A549 (cell line): ENCODE measurements around the gene JAML. TPM values are rescaled to one million over a fixed set of nuclear protein-coding genes. Genes with fewer than 3 reads are reported as not detected.

Source experiments
- ATAC-seq, 2 experiments: fragments of 200-7000 bp in 1 of 2; fragments of >200 bp in 1 of 2; cut with Nextera tagmentation in 1 of 2; cut with Tn5 transposase in 1 of 2; 3 replicates each; pipeline versions ENCODE4 v1.8.0 to v1.9.1; 2018 to 2020; ENCODE audit warnings: mild to moderate bottlenecking in 1 of 2, moderate library complexity in 1 of 2
- CTCF ChIA-PET: fragments of 300-600 bp; sonication (Branson Sonifier 250); formaldehyde crosslinking; extraction: SDS; loops from one replicate; lab custom pipeline; 2021; ENCODE audit warnings: antibody characterized with exemption, inconsistent platforms; lab: Yijun Ruan, JAX
- POLR2A ChIA-PET: fragments of 350-600 bp; formaldehyde crosslinking; extraction: SDS; loops from one replicate; lab custom pipeline; 2021; ENCODE audit warnings: antibody characterized with exemption, inconsistent platforms; lab: Yijun Ruan, JAX
- DNase-seq, 2 experiments: peaks; one replicate each; pipeline versions ENCODE4 v3.0.0 to v3.0.0-alpha.2; 2011 to 2016; ENCODE audit warnings: low read depth in 1 of 2, low spot score in 1 of 2
- FAIRE-seq: peaks from 2 replicates; lab custom pipeline; 2011; peaks lifted over from hg19 to GRCh38; lab: Jason Lieb, UNC
- H3K27ac ChIP-seq, 2 experiments: fragments of >200 bp; sonication (Bioruptor Twin); formaldehyde crosslinking; 3 replicates each; pipeline ENCODE4 v1.5.1; 2016 to 2017
- H3K4me1 ChIP-seq: fragments of >200 bp; sonication (Bioruptor Twin); formaldehyde crosslinking; 3 replicates; pipeline ENCODE4 v1.6.1; 2016
- H3K4me2 ChIP-seq: fragments of >200 bp; sonication (Bioruptor Twin); formaldehyde crosslinking; 3 replicates; pipeline ENCODE4 v1.6.1; 2016
- H3K4me3 ChIP-seq: fragments of >200 bp; sonication (Bioruptor Twin); formaldehyde crosslinking; 3 replicates; pipeline ENCODE4 v1.5.1; 2016
- H3K9me3 ChIP-seq: fragments of >200 bp; sonication (Bioruptor Twin); formaldehyde crosslinking; 3 replicates; pipeline ENCODE4 v1.6.1; 2016
- CHD2 ChIP-seq: fragments of 150-350 bp; IDR thresholded peaks from 2 replicates; pipeline ENCODE4 v1.6.1; 2014; ENCODE audit warnings: low read length; ENCODE audit not compliant: partially characterized antibody
- EHF ChIP-seq: fragments of 250-450 bp; sonication (Bioruptor Pico); IDR thresholded peaks from 2 replicates; pipeline ENCODE4 v1.5.0; 2020; ENCODE audit warnings: mild to moderate bottlenecking
- EHMT2 ChIP-seq: fragments of 200-600 bp; sonication (generic); IDR thresholded peaks from 2 replicates; pipeline ENCODE4 v1.6.1; 2016; ENCODE audit warnings: antibody characterized with exemption, low read depth, mild to moderate bottlenecking, moderate library complexity
- ESRRA ChIP-seq: fragments of 150-350 bp; IDR thresholded peaks from 2 replicates; pipeline ENCODE4 v1.6.1; 2014; ENCODE audit warnings: mild to moderate bottlenecking, low read length, borderline replicate concordance
- FOSB ChIP-seq: fragments of 250-450 bp; sonication (Bioruptor Pico); IDR thresholded peaks from 2 replicates; pipeline ENCODE4 v1.5.0; 2020; ENCODE audit warnings: mild to moderate bottlenecking, moderate library complexity
- KDM5A ChIP-seq: fragments of 200-600 bp; sonication (generic); IDR thresholded peaks from 2 replicates; pipeline ENCODE4 v1.6.1; 2016; ENCODE audit warnings: antibody characterized with exemption, mild to moderate bottlenecking
- MAFK ChIP-seq: fragments of 450-650 bp; IDR thresholded peaks from 2 replicates; pipeline ENCODE4 v1.6.1; 2014; ENCODE audit not compliant: partially characterized antibody
- MYC ChIP-seq: IDR thresholded peaks from 2 replicates; pipeline ENCODE4 v1.6.1; 2012; ENCODE audit warnings: mild to moderate bottlenecking, inconsistent platforms, low read length, improper control_type of control experiment, borderline replicate concordance
- NR3C1 ChIP-seq: fragments of >200 bp; sonication (Bioruptor Twin); formaldehyde crosslinking; IDR thresholded peaks from 3 replicates; pipeline ENCODE4 v1.6.1; 2017
- POLR2AphosphoS2 ChIP-seq: conservative IDR thresholded peaks from 2 replicates; pipeline ENCODE4 v1.6.1; 2012; ENCODE audit warnings: low read length, improper control_type of control experiment, inconsistent platforms
- ZNF302 ChIP-seq: fragments of 250-450 bp; sonication (Bioruptor Pico); IDR thresholded peaks from 2 replicates; pipeline ENCODE4 v1.9.0; 2021; ENCODE audit warnings: inconsistent platforms, mild to moderate bottlenecking, moderate library complexity
- WGBS: methylation state at CpG from one replicate; pipeline ENCODE4 v1.1.6; 2017; ENCODE audit errors: missing lambda C conversion rate; 5-methylcytosine and 5-hydroxymethylcytosine counted together
- polyA plus RNA-seq, 4 experiments: library from polyadenylated mRNA; depleted of rRNA in 3 of 4; stranded (reverse); fragments of >200 nt; fragmentation: RNase III in 1 of 4; extraction: RNeasy Plus Mini Kit Qiagen cat#74134 plus additional on column Dnase treatment in 1 of 4; gene quantifications; 2 replicates in 3 of 4; 3 replicates in 1 of 4; pipeline ENCODE4 v1.2.3, GENCODE V29; 2011 to 2017
- TF ChIP-seq, protein P1 (sequence below): fragments of >200 bp; sonication (Bioruptor Twin); formaldehyde crosslinking; IDR thresholded peaks from 3 replicates; pipeline ENCODE4 v1.6.1; 2016
- TF ChIP-seq, protein P2 (sequence below): fragments of 250-450 bp; sonication (Bioruptor Pico); IDR thresholded peaks from 2 replicates; pipeline ENCODE4 v1.5.0; 2020; ENCODE audit warnings: low read depth, mild to moderate bottlenecking, moderate library complexity
- TF ChIP-seq, protein P3 (sequence below): fragments of >200 bp; sonication (Bioruptor Twin); formaldehyde crosslinking; IDR thresholded peaks from 2 replicates; pipeline ENCODE4 v1.6.1; 2016
- TF ChIP-seq, protein P4 (sequence below): fragments of 200-600 bp; sonication (generic); IDR thresholded peaks from 2 replicates; pipeline ENCODE4 v1.6.1; 2016; ENCODE audit warnings: antibody characterized with exemption, mild to moderate bottlenecking, moderate library complexity
- TF ChIP-seq, protein P5 (sequence below): fragments of 150-350 bp; IDR thresholded peaks from 2 replicates; pipeline ENCODE4 v1.6.1; 2014; ENCODE audit warnings: low read depth, mild to moderate bottlenecking, low read length
- TF ChIP-seq, protein P6 (sequence below): fragments of 250-450 bp; sonication (Bioruptor Pico); IDR thresholded peaks from 2 replicates; pipeline ENCODE4 v1.5.0; 2021; ENCODE audit warnings: mild to moderate bottlenecking, moderate library complexity, borderline replicate concordance

Gene JAML
- polyA plus RNA-seq, 2 of the 4 experiments (the other 2 are of a cell fraction): not detected

DNA sequence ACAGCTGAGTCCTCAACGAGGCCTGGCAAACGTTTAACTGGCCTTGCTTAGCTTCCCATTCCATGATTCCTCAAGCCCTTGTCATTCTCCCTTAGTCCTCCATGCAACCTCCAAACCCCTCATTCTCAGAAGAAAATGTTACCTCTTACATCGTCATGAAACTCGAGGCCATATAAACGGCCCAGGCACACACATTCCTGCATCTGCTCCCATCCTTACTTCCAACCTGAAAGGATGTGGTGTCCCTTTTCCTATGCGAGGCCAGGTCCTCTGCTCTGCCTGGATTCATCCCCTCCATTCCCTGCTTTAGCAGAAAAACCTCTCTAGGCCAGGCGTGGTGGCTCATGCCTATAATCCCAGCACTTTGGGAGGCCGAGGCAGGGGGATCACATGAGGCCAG is 18.4 kb upstream of the JAML start:
- CTCF ChIA-PET: interaction anchor here (0.6 to 1.7 kb wide), 3 partner anchors 9 to 310 kb away, joined by 3 to 4 read pairs (median 4); partner anchors contain the start of gene MPZL3
- TF ChIP-seq, protein P1, sequence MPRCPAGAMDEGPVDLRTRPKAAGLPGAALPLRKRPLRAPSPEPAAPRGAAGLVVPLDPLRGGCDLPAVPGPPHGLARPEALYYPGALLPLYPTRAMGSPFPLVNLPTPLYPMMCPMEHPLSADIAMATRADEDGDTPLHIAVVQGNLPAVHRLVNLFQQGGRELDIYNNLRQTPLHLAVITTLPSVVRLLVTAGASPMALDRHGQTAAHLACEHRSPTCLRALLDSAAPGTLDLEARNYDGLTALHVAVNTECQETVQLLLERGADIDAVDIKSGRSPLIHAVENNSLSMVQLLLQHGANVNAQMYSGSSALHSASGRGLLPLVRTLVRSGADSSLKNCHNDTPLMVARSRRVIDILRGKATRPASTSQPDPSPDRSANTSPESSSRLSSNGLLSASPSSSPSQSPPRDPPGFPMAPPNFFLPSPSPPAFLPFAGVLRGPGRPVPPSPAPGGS: no peak
- TF ChIP-seq KDM5A (no peak), MAFK (no peak), FOSB (no peak), CHD2 (no peak), POLR2AphosphoS2 (no peak), ESRRA (no peak), EHMT2 (no peak), NR3C1 (no peak), ZNF302 (CRISPR knock-in tag) (no peak), MYC (no peak)
- TF ChIP-seq, protein P2, sequence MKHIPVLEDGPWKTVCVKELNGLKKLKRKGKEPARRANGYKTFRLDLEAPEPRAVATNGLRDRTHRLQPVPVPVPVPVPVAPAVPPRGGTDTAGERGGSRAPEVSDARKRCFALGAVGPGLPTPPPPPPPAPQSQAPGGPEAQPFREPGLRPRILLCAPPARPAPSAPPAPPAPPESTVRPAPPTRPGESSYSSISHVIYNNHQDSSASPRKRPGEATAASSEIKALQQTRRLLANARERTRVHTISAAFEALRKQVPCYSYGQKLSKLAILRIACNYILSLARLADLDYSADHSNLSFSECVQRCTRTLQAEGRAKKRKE (CRISPR knock-in tag): no peak
- TF ChIP-seq, protein P3, sequence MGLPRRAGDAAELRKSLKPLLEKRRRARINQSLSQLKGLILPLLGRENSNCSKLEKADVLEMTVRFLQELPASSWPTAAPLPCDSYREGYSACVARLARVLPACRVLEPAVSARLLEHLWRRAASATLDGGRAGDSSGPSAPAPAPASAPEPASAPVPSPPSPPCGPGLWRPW: no peak
- TF ChIP-seq, protein P4, sequence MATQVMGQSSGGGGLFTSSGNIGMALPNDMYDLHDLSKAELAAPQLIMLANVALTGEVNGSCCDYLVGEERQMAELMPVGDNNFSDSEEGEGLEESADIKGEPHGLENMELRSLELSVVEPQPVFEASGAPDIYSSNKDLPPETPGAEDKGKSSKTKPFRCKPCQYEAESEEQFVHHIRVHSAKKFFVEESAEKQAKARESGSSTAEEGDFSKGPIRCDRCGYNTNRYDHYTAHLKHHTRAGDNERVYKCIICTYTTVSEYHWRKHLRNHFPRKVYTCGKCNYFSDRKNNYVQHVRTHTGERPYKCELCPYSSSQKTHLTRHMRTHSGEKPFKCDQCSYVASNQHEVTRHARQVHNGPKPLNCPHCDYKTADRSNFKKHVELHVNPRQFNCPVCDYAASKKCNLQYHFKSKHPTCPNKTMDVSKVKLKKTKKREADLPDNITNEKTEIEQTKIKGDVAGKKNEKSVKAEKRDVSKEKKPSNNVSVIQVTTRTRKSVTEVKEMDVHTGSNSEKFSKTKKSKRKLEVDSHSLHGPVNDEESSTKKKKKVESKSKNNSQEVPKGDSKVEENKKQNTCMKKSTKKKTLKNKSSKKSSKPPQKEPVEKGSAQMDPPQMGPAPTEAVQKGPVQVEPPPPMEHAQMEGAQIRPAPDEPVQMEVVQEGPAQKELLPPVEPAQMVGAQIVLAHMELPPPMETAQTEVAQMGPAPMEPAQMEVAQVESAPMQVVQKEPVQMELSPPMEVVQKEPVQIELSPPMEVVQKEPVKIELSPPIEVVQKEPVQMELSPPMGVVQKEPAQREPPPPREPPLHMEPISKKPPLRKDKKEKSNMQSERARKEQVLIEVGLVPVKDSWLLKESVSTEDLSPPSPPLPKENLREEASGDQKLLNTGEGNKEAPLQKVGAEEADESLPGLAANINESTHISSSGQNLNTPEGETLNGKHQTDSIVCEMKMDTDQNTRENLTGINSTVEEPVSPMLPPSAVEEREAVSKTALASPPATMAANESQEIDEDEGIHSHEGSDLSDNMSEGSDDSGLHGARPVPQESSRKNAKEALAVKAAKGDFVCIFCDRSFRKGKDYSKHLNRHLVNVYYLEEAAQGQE: no peak
- TF ChIP-seq, protein P5, sequence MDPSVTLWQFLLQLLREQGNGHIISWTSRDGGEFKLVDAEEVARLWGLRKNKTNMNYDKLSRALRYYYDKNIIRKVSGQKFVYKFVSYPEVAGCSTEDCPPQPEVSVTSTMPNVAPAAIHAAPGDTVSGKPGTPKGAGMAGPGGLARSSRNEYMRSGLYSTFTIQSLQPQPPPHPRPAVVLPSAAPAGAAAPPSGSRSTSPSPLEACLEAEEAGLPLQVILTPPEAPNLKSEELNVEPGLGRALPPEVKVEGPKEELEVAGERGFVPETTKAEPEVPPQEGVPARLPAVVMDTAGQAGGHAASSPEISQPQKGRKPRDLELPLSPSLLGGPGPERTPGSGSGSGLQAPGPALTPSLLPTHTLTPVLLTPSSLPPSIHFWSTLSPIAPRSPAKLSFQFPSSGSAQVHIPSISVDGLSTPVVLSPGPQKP: no peak
- TF ChIP-seq, protein P6, sequence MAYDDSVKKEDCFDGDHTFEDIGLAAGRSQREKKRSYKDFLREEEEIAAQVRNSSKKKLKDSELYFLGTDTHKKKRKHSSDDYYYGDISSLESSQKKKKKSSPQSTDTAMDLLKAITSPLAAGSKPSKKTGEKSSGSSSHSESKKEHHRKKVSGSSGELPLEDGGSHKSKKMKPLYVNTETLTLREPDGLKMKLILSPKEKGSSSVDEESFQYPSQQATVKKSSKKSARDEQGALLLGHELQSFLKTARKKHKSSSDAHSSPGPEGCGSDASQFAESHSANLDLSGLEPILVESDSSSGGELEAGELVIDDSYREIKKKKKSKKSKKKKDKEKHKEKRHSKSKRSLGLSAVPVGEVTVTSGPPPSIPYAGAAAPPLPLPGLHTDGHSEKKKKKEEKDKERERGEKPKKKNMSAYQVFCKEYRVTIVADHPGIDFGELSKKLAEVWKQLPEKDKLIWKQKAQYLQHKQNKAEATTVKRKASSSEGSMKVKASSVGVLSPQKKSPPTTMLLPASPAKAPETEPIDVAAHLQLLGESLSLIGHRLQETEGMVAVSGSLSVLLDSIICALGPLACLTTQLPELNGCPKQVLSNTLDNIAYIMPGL (CRISPR knock-in tag): no peak
- 30% methylated on average over 7 of the region's 8 CpGs for WGBS
- POLR2A ChIA-PET: no interaction called here
- Histone ChIP-seq H3K9me3 (no peaks in the 10 kb centered on the region), H3K4me3 (no peak overlapping the region), H3K4me2 (no peak overlapping the region), H3K4me1 (no peaks in the 10 kb centered on the region), H3K27ac (no peak overlapping the region)
- DNase-seq (no peak), FAIRE-seq (no peak), ATAC-seq (no peak)

DNA sequence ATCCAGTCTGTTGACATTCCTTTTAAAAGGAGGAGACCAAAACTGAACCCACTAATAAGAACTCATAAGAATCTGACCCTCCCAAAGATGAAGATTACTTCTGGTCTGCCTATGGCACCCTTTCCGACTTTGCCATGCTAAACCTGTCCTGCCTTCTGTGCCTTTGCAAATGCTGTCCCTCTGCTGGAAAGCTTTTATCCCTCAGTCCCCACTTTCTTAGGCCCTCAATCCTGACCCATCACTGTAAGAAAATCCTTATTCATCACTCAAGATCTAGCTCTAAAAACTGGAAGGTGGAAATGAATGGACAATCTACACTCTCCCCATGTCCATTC is 16.9 kb upstream of the JAML start:
- 53% methylated on average over 1 of the region's 1 CpG for WGBS
- Histone ChIP-seq H3K4me3 (no peak overlapping the region), H3K4me1 (no peaks in the 10 kb centered on the region), H3K4me2 (no peak overlapping the region), H3K27ac (no peak overlapping the region), H3K9me3 (no peaks in the 10 kb centered on the region)
- POLR2A ChIA-PET: no interaction called here
- FAIRE-seq (no peak), DNase-seq (no peak), ATAC-seq (no peak)
- no peak for TF ChIP-seq EHF (CRISPR knock-in tag)
- TF ChIP-seq MAFK: no peak
- CTCF ChIA-PET: interaction anchor here (0.6 to 1.7 kb wide), 4 partner anchors 9 to 43 kb away, joined by 3 to 4 read pairs (median 4); partner anchors contain the start of gene MPZL3
